OCI-LY1 (cell line): ENCODE results near the gene NKX6-1.

Source experiments
- EZH2 ChIP-seq: fragments of 200-600 bp; sonication (generic), shearing (Covaris generic); IDR thresholded peaks from 2 replicates; pipeline ENCODE4 v1.8.0; 2017; ENCODE audit warnings: borderline replicate concordance, mixed run types, mild to moderate bottlenecking, antibody characterized with exemption, low read length, moderate library complexity, mixed read lengths
- TF ChIP-seq, protein P1 (sequence below): fragments of 200-600 bp; sonication (generic), shearing (Covaris generic); IDR thresholded peaks from 2 replicates; pipeline ENCODE4 v1.5.1; 2017; ENCODE audit warnings: mild to moderate bottlenecking, antibody characterized with exemption, low read length, moderate library complexity, mixed read lengths

GRCh38 chr4:84479663-84480062 is 19.4 kb downstream of the NKX6-1 start:
- TF ChIP-seq, protein P1, sequence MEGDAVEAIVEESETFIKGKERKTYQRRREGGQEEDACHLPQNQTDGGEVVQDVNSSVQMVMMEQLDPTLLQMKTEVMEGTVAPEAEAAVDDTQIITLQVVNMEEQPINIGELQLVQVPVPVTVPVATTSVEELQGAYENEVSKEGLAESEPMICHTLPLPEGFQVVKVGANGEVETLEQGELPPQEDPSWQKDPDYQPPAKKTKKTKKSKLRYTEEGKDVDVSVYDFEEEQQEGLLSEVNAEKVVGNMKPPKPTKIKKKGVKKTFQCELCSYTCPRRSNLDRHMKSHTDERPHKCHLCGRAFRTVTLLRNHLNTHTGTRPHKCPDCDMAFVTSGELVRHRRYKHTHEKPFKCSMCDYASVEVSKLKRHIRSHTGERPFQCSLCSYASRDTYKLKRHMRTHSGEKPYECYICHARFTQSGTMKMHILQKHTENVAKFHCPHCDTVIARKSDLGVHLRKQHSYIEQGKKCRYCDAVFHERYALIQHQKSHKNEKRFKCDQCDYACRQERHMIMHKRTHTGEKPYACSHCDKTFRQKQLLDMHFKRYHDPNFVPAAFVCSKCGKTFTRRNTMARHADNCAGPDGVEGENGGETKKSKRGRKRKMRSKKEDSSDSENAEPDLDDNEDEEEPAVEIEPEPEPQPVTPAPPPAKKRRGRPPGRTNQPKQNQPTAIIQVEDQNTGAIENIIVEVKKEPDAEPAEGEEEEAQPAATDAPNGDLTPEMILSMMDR: no peak
- TF ChIP-seq EZH2: no peak
